ENCODE results near the gene ANAPC15.
A peak's percentile ranks its signal among the peaks of the same experiment; 100 is the strongest.

The ANAPC15 gene

DNA sequence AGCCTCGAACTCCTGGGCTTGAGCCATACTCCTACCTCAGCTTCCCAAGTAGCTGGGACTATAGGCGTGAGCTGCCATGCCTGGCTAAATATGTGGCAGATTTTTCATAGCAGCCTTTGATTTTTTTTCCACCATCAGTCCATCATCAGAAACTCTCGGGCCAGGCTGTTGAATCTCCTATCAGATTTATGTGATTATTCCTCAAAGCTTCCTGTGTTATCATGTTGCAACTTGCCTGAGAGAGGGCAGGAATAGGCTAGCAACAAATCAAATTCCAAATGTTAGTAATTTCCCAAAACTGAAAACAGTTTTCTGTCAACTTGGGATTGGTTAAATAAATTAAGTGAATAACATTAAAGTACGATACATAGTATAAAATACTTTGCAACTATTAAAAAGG, 28.4 kb downstream of the ANAPC15 start:
- no peak for DNase-seq

GRCh38 chr11:72083414-72083813, 29.1 kb downstream of the ANAPC15 start:
- no peak for DNase-seq

GRCh38 chr11:72081821-72082453, 30.6 kb downstream of the ANAPC15 start:
- DNase-seq: no peak

DNA sequence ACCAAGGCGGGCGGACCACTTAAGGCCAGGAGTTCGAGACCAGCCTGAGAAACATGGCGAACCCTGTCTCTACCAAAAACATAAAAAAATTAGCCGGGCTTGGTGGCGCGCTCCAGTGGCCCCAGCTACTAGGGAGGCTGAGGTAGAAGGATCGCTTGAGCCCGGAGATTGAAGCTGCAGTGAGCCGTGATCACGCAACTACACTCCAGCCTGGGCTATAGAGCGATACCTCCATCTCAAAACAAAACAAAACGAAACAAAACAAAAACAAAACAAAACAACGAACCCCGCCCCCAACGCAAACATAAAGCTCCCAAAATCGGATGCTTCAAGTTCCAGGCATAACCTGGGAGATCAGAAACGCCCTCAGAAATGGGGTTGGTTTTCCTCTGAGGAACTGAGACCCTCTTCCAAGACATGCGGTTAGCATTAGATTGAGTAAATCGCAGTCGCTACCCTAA, 31.3 kb downstream of the ANAPC15 start:
- DNase-seq: no peak

DNA sequence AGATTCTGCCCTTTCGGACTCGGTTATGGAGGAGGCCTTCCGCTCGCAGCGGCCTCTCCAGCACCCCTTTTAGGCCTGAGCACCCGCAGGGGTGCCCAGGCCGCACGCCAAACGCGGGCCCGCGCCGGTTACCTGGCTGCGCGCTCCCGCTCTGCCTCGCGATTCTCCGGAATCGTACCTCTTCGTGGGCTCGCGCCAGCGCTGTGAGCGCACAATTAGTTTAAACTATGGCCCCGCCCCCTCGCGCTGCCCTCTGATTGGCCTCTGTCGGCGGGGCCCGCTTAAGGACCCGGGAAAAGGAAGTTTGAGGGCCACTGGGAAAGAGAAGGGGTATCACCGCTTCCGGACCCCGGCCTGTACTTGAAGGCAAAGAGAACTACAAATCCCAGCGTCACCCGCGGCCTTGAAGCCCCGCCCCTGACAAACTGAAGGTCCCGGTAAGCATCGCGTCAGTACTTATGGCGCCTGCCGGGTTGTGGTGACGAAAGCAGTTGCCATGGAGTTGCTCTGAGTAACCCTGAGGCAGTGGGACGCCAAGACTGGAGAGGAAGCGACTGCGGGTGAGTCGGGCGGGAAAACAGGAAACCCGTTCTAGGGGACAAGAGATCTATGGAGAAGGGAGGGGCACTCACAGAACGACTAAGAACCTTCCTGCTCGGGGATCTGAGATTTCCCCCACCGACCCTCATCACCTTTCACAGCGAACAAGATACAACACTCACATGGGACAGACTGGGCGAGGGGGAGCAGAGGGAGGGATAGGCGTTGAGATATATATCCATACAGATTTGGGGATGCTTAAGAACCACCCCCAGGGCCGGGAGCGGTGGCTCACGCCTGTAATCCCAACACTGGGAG, 31.9 kb downstream of the ANAPC15 start, which contains the start of the genes LRRC51 and NUMA1:
LRRC51 (plus strand) TSS at position 525 of the 858 bp plus-strand sequence. CDS start 8,234 bp downstream, outside the sequence.
NUMA1 (minus strand) TSS at position 217 of the 858 bp plus-strand sequence. CDS start 44,599 bp downstream, outside the sequence.
- DNase-seq: peak; percentile 99

- DNase-seq: peak; percentile 48
Observed at GRCh38 chr11:72079819-72080325, 32.6 kb downstream of the ANAPC15 start.

DNA sequence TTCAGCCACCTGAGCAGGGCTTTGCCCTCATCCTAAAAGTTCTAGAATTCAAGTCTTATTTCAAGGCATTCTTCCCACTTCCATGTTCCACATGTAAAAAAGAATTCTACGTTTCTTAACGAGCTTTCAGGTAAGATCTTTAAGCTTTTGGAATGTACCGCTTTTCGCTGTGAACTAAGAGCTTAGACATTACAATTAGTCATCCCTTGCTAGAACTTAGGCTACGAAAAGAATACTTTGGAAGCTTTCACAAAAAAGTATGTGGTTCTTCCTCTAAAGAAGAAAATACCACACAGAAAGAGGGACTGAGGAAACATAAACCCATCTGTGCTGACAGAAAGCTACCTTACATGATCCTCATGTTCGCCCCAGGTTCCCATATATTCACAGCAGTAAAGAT, 34.0 kb downstream of the ANAPC15 start:
- DNase-seq: no peak

DNA sequence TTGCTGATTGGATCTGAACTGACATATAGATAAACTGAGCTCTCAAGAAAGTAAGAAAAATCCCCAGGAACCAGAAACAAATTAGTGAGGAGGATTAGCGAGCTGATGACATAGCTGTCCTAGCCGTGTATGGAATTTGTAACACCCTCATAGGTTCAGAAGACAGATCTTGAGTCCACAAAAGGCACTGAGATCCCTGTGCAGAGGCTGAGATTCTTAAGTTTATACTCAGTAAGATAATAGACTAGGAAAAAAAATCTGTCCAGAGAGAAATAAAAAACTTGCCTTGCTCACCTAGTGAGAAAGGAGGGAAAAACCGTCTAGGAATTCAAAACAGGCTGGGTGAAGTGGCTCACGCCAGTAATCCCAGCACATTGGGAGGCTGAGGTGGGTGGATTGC, 36.7 kb downstream of the ANAPC15 start:
- DNase-seq: no peak

DNA sequence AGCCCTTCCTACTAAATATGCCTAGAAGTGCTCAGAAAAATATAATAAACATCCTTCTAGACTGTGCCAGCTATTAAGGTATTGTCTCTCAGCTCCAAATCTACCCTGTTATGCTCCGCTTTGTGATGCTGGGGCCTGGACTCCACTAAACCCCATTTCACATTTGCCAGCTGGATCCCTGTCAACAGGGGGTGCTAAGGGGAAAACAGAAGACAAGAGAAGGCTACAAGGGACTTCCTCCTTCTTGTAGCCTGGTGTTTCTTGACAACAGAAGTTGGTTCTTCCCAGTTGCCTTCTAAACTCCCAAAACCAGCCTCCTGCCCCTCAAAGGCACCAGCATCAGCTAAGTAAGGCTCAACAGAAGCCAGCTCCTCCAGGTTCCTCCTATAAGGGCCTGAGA, 37.4 kb downstream of the ANAPC15 start:
- DNase-seq: peak; percentile 33

DNA sequence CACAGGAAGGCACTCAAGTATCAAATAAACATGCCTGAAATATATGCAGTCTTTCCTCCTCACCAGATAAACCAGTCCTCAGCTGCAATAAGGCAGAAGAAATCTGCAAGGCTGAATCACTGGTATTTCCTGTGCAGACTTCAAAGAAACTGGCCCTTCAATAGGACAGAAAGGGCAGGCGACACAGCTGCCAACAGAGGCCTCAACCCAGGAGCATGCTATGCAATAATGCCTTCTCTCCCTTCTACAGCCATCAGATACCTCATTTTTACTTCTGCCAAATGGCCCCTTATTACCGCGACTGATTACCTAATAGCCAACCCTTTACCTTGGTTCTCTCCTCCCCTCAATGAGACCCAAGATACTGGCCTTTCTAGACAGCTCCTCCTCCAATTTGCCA, 40.1 kb downstream of the ANAPC15 start:
- DNase-seq: no peak

DNA sequence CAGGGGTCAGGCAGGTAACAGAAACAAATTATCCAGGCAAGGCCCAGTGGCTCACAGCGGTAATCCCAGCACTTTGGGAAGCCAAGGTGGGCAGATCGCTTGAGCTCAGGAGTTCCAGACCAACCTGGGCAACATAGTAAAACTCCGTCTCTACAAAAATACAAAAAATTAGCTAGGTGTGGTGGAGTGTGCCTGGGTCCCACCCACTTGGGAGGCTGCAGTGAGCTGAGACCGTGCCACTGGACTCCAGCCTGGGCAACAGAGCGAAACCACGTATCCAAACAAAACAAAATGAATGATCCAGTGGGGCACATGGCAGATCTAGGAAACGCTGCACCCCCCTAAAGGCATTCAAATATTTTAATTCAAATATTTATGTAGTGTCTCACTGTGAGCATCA, 42.0 kb downstream of the ANAPC15 start:
- DNase-seq: no peak

DNA sequence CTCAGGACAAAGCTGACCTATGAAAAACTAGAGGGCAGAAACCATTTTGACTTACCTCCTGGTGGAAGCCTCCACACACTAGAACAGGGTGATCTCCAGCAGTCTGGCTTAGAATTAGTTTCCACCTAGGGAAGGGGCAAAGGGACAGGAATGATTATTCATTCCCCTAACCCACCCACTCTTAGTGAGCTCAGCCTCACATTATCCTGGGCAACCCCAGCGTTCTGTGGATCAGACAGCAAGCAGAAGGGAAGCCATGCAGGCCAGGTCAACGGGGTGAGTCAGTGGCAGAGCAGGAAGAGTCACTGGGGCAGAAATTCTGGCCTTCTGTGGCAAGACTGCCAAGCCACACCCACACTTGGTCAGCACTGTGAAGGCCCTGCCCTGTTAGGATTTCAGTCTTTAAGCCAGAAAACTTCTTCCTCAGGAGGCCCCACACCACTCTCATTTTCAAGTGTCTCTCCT, 42.7 kb downstream of the ANAPC15 start:
- peak; percentile 34 for DNase-seq

DNA sequence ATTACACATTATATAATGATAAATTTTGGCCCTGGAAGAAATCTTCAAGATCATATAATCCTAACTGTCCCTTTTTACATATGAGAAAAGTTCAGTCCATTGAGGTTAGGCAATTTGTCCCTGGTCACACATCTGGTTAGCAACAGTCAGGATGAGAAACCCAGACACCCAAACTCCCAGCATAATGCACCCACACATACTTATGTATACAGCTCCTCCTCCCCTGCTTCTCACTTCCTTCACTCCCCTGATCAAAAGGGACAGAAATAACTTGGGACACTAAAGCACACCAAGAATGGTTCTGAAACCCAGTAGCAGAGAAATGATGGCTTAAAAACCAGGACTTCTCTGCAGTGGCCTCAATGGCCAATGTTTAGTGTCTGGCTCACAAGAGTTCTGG, 43.3 kb downstream of the ANAPC15 start:
- no peak for DNase-seq

- DNase-seq: no peak
Observed at GRCh38 chr11:72067676-72068075, 44.8 kb downstream of the ANAPC15 start.

GRCh38 chr11:72067266-72067665, 45.2 kb downstream of the ANAPC15 start:
- DNase-seq: no peak

DNA sequence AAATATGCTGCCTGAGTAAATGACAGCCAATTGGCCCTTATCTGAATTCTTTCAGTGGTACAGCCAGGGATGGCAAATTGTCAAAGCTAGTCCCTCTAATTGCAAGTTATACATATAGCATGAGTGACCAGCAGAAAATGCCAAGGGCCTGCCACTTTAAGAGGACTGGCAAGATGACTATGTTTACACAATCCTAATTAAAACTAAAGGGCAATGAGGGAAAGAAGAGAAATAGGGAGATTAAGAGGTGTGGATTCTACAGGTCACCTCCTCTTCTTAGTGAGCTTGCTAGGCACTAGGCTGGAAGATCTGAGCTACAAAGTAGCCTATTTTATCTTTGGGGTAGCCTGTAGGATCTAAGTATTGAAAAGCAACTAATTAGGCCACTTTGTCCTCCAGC, 45.6 kb downstream of the ANAPC15 start:
- no peak for DNase-seq

GRCh38 chr11:72061739-72062396, 50.6 kb downstream of the ANAPC15 start:
- DNase-seq: no peak

Measured in midbrain (tissue), 1 donor.